Smooth muscle cell (in vitro differentiated cells): Measurements from ENCODE around the gene MARCKSL1. TPM values are rescaled to one million over a fixed set of nuclear protein-coding genes. Genes with fewer than 3 reads are reported as not detected.

Experiments
- DNase-seq: peaks from one replicate; lab custom pipeline; 2025; ENCODE audit not compliant: unreplicated experiment; lab: John Stamatoyannopoulos, UW
- H2AFZ ChIP-seq: fragments of 200-600 bp; sonication (generic); 2 replicates; pipeline ENCODE4 v1.6.0; 2016; ENCODE audit warnings: antibody characterized with exemption, low read depth, mild to moderate bottlenecking
- H3F3A ChIP-seq: fragments of 200-600 bp; sonication (generic); 2 replicates; pipeline ENCODE4 v1.6.0; 2017; ENCODE audit warnings: antibody characterized with exemption, low read depth
- H3K27ac ChIP-seq: fragments of 200-600 bp; sonication (generic); 2 replicates; pipeline ENCODE4 v1.5.1; 2016; ENCODE audit warnings: low read depth, mild to moderate bottlenecking
- H3K27me3 ChIP-seq: fragments of 200-600 bp; sonication (generic); 2 replicates; pipeline ENCODE4 v1.6.1; 2016; ENCODE audit warnings: low read depth, mild to moderate bottlenecking
- H3K36me3 ChIP-seq: fragments of 200-600 bp; sonication (generic); 2 replicates; pipeline ENCODE4 v1.5.1; 2016; ENCODE audit warnings: low read depth
- H3K4me1 ChIP-seq: fragments of 200-600 bp; sonication (generic); 2 replicates; pipeline ENCODE4 v1.5.1; 2016; ENCODE audit warnings: low read depth
- H3K4me2 ChIP-seq: fragments of 200-600 bp; sonication (generic); 2 replicates; pipeline ENCODE4 v1.6.0; 2016; ENCODE audit warnings: mild to moderate bottlenecking
- H3K4me3 ChIP-seq: fragments of 200-600 bp; sonication (generic); 2 replicates; pipeline ENCODE4 v1.5.1; 2016; ENCODE audit warnings: mild to moderate bottlenecking
- H3K79me2 ChIP-seq: fragments of 200-600 bp; sonication (generic); 2 replicates; pipeline ENCODE4 v1.6.0; 2016; ENCODE audit warnings: low read depth, mild to moderate bottlenecking
- H3K9ac ChIP-seq: fragments of 200-600 bp; sonication (generic); 2 replicates; pipeline ENCODE4 v1.6.0; 2016; ENCODE audit warnings: low read depth
- H3K9me3 ChIP-seq: fragments of 200-600 bp; sonication (generic); replicated peaks from 2 replicates; pipeline ENCODE4 v1.5.1; 2016; ENCODE audit warnings: low read depth
- H4K20me1 ChIP-seq: fragments of 200-600 bp; sonication (generic); 2 replicates; pipeline ENCODE4 v1.6.0; 2016; ENCODE audit warnings: low read depth
- CTCF ChIP-seq: fragments of 200-600 bp; sonication (generic); IDR thresholded peaks from 2 replicates; pipeline ENCODE4 v1.5.1; 2017; ENCODE audit warnings: borderline replicate concordance, mild to moderate bottlenecking, antibody characterized with exemption; ENCODE audit not compliant: insufficient read depth, poor library complexity, severe bottlenecking
- WGBS: methylation state at CpG from one replicate; pipeline ENCODE4 v1.1.7; 2016; ENCODE audit warnings: low lambda C conversion rate; 5-methylcytosine and 5-hydroxymethylcytosine counted together
- polyA plus RNA-seq: library from polyadenylated mRNA; unstranded; fragments of >200 nt; fragmentation: Nextera tagmentation; extraction: Ambion mirVana; gene quantifications from 2 replicates; pipeline ENCODE4 v1.2.1, GENCODE V29; 2016
- total RNA-seq: library from RNA; depleted of rRNA; stranded (reverse); fragments of >200 nt; gene quantifications from 2 replicates; pipeline ENCODE4 v1.2.3, GENCODE V29; 2014

The MARCKSL1 gene
- total and polyA plus RNA-seq, 2 experiments from 2014 or later = 126 to 358 TPM

- H2AFZ ChIP-seq = no peak overlapping the region
- no peaks in the 10 kb centered on the region for H3K9me3 ChIP-seq
- H3K4me1 ChIP-seq = no peaks in the 10 kb centered on the region
- no peaks in the 10 kb centered on the region for H3K36me3 ChIP-seq
- H3K9ac ChIP-seq = no peak overlapping the region
- H3K27me3 ChIP-seq = no peaks in the 10 kb centered on the region
- no peak overlapping the region for H3K27ac ChIP-seq
- no peaks in the 10 kb centered on the region for H3F3A ChIP-seq
- WGBS = 97% methylated on average over 11 of the region's 11 CpGs
- H3K4me2 ChIP-seq = no peak overlapping the region
- no peak for DNase-seq
- no peaks in the 10 kb centered on the region for H4K20me1 ChIP-seq
- no peaks in the 10 kb centered on the region for H3K79me2 ChIP-seq
- H3K4me3 ChIP-seq = no peak overlapping the region
- TF ChIP-seq CTCF = no peak
These were observed 40.2 kb upstream of the MARCKSL1 start for GRCh38 chr1:32376199-32376598.

GRCh38 chr1:32373996-32374592, 38.1 kb upstream of the MARCKSL1 start:
- H3K4me1 ChIP-seq = no peaks in the 10 kb centered on the region
- 90% methylated on average over 1 of the region's 1 CpG for WGBS
- no peaks in the 10 kb centered on the region for H3K36me3 ChIP-seq
- no peaks in the 10 kb centered on the region for H3K79me2 ChIP-seq
- H2AFZ ChIP-seq = no peak overlapping the region
- H3K27ac ChIP-seq = no peak overlapping the region
- H3K9ac ChIP-seq = no peak overlapping the region
- no peaks in the 10 kb centered on the region for H4K20me1 ChIP-seq
- no peaks in the 10 kb centered on the region for H3K27me3 ChIP-seq
- no peak overlapping the region for H3K4me2 ChIP-seq
- no peaks in the 10 kb centered on the region for H3K9me3 ChIP-seq
- no peaks in the 10 kb centered on the region for H3F3A ChIP-seq
- TF ChIP-seq CTCF = no peak
- H3K4me3 ChIP-seq = no peak overlapping the region
- DNase-seq = no peak

GRCh38 chr1:32372149-32372756, 36.2 kb upstream of the MARCKSL1 start:
- Histone ChIP-seq H3K27me3 (no peaks in the 10 kb centered on the region), H3K4me2 (no peak overlapping the region), H3K4me3 (no peak overlapping the region), H2AFZ (no peak overlapping the region), H3K9ac (no peak overlapping the region), H3K79me2 (no peaks in the 10 kb centered on the region), H3K27ac (no peak overlapping the region), H3K9me3 (no peaks in the 10 kb centered on the region), H3F3A (no peaks in the 10 kb centered on the region), H3K4me1 (no peaks in the 10 kb centered on the region), H4K20me1 (no peaks in the 10 kb centered on the region), H3K36me3 (no peaks in the 10 kb centered on the region)
- TF ChIP-seq CTCF = no peak
- WGBS = 95% methylated on average over 5 of the region's 5 CpGs
- no peak for DNase-seq
